Neuronal stem cell (in vitro differentiated cells): ENCODE data around the gene UBAC1.

Source experiments
- DNase-seq: peaks from one replicate; pipeline ENCODE4 v3.0.0-alpha.2; 2013; ENCODE audit warnings: low spot score
- H2AFZ ChIP-seq: one replicate; pipeline ENCODE4 v1.6.1; 2013; ENCODE audit warnings: mild to moderate bottlenecking, low read length, inconsistent platforms
- H2AK5ac ChIP-seq: 2 replicates; pipeline ENCODE4 v1.6.1; 2013; ENCODE audit warnings: low read depth, mild to moderate bottlenecking, inconsistent platforms, low read length, moderate library complexity, mixed read lengths
- H2BK120ac ChIP-seq: 2 replicates; pipeline ENCODE4 v1.6.1; 2013; ENCODE audit warnings: low read depth, mild to moderate bottlenecking, inconsistent platforms, low read length, moderate library complexity, mixed read lengths
- H2BK12ac ChIP-seq: one replicate; pipeline ENCODE4 v1.6.1; 2013; ENCODE audit warnings: low read length, inconsistent platforms
- H2BK15ac ChIP-seq: 2 replicates; pipeline ENCODE4 v1.6.1; 2013; ENCODE audit warnings: mild to moderate bottlenecking, low read length, inconsistent platforms, mixed read lengths
- H2BK5ac ChIP-seq: one replicate; pipeline ENCODE4 v1.6.1; 2013; ENCODE audit warnings: inconsistent platforms, mild to moderate bottlenecking, low read length, moderate library complexity
- H3K14ac ChIP-seq: one replicate; pipeline ENCODE4 v1.6.1; 2013; ENCODE audit warnings: low read length, inconsistent platforms
- H3K18ac ChIP-seq: 2 replicates; pipeline ENCODE4 v1.6.1; 2013; ENCODE audit warnings: low read length, inconsistent platforms
- H3K23ac ChIP-seq: 2 replicates; pipeline ENCODE4 v1.6.1; 2013; ENCODE audit warnings: low read depth, mild to moderate bottlenecking, mixed read lengths, low read length, inconsistent platforms; ENCODE audit not compliant: poor library complexity
- H3K27ac ChIP-seq: replicated peaks from 3 replicates; pipeline ENCODE4 v1.5.1; 2013; ENCODE audit warnings: low read length, inconsistent platforms
- H3K27me3 ChIP-seq, 3 experiments: 2 replicates each; pipeline ENCODE4 v1.6.1; 2013; ENCODE audit warnings: low read length in 3 of 3, mild to moderate bottlenecking in 2 of 3, inconsistent platforms in 1 of 3, low read depth in 1 of 3, mixed read lengths in 1 of 3, moderate library complexity in 1 of 3; ENCODE audit not compliant: control insufficient read depth in 3 of 3, insufficient read depth in 3 of 3
- H3K36me3 ChIP-seq, 2 donors: replicated peaks in 1 of 2; 2 replicates each; pipeline ENCODE4 v1.6.1; 2013; ENCODE audit warnings: low read length in 2 of 2; ENCODE audit not compliant: control insufficient read depth in 2 of 2, insufficient read depth in 2 of 2
- H3K4ac ChIP-seq: 2 replicates; pipeline ENCODE4 v1.6.1; 2013; ENCODE audit warnings: inconsistent platforms, mild to moderate bottlenecking, low read length, moderate library complexity
- H3K4me1 ChIP-seq, 2 donors: 1 replicate in 1 of 2; 2 replicates in 1 of 2; pipeline ENCODE4 v1.6.1; 2013; ENCODE audit warnings: low read length in 2 of 2, low read depth in 1 of 2; ENCODE audit not compliant: control insufficient read depth in 2 of 2, insufficient read depth in 1 of 2
- H3K4me2 ChIP-seq: one replicate; pipeline ENCODE4 v1.6.1; 2013; ENCODE audit warnings: mild to moderate bottlenecking, low read length, inconsistent platforms; ENCODE audit not compliant: insufficient read depth, poor library complexity, severe bottlenecking
- H3K4me3 ChIP-seq, 2 donors: 2 replicates each; pipeline ENCODE4 v1.5.1; 2013; ENCODE audit warnings: low read length in 2 of 2, mild to moderate bottlenecking in 2 of 2, inconsistent platforms in 1 of 2, moderate library complexity in 1 of 2
- H3K79me1 ChIP-seq: one replicate; pipeline ENCODE4 v1.6.1; 2013; ENCODE audit warnings: low read depth, mild to moderate bottlenecking, inconsistent platforms, low read length, moderate library complexity
- H3K9ac ChIP-seq: one replicate; pipeline ENCODE4 v1.6.1; 2013; ENCODE audit warnings: mild to moderate bottlenecking, low read depth, low read length, inconsistent platforms; ENCODE audit not compliant: poor library complexity
- H3K9me3 ChIP-seq, 2 donors: replicated peaks in 1 of 2; 2 replicates each; pipeline versions ENCODE3 to v1.6.1; 2013; ENCODE audit warnings: low read length in 2 of 2, mild to moderate bottlenecking in 2 of 2, inconsistent platforms in 1 of 2, low read depth in 1 of 2, mixed read lengths in 1 of 2, moderate library complexity in 1 of 2; ENCODE audit not compliant: control insufficient read depth in 2 of 2, insufficient read depth in 1 of 2
- H4K8ac ChIP-seq: one replicate; pipeline ENCODE4 v1.6.1; 2013; ENCODE audit warnings: low read depth, mild to moderate bottlenecking, inconsistent platforms, low read length, moderate library complexity
- H4K91ac ChIP-seq: one replicate; pipeline ENCODE4 v1.6.1; 2013; ENCODE audit warnings: low read length, low read depth, mild to moderate bottlenecking, inconsistent platforms; ENCODE audit not compliant: poor library complexity
- WGBS, 2 donors: extraction: QIAGEN DNeasy Blood & Tissue Kit; methylation state at CpG; one replicate each; pipeline ENCODE4 v1.1.7; 2013; ENCODE audit warnings: missing lambda C conversion rate in 2 of 2, mixed read lengths in 1 of 2; ENCODE audit not compliant: insufficient read length in 2 of 2, insufficient replicate concordance in 1 of 2; ENCODE audit errors: extremely low coverage in 2 of 2; 5-methylcytosine and 5-hydroxymethylcytosine counted together

UBAC1 gene

DNA sequence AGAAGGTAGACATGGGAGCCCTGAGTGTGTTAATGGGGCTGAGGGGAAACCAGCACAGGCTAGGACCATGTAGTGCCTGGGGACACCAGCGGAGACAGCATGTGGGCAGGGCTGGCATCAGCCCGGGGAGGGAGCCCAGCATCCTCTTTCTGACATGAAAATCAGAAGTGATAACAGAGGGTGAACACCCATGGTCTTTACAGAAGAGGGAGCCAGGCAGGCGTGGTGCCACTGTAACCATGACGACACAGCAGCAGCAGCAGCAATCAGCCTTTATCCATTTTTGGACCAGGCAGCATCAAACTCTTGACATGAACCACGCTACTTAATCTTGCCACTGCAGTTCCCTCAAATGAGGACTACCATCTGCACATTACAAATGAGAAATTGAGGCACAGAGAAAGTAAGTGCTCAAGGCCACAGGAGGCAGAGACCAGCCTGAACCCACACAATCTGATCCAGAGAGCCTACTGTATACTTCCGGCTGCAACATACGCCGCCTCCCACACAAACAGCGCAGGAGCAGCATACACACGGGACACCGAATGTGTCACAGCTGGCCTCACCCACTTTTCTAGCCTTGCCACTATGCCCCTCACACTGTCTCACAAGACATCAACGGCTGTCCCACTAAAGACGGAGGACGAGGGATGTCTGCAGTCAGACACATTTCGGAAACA is 77.6 kb downstream of the UBAC1 start:
- DNase-seq = no peak
- no peak overlapping the region for H2BK120ac ChIP-seq
- H3K18ac ChIP-seq = no peak overlapping the region
- peak overlapping the region; percentile 34 for H3K9ac ChIP-seq
- H3K27me3 ChIP-seq = no peaks in the 10 kb centered on the region
- no peak overlapping the region for H3K4me2 ChIP-seq
- no peak overlapping the region for H3K27ac ChIP-seq
- no peak overlapping the region for H2AFZ ChIP-seq
- no peak overlapping the region for H3K4ac ChIP-seq
- no peak overlapping the region for H4K8ac ChIP-seq
- no peak overlapping the region for H3K14ac ChIP-seq
- peaks cover 12 to 65% of the 10 kb centered on the region in 2 donors for H3K36me3 ChIP-seq
- no peak overlapping the region for H2BK15ac ChIP-seq
- no peak overlapping the region for H2AK5ac ChIP-seq
- no peak overlapping the region for H2BK5ac ChIP-seq
- H3K9me3 ChIP-seq = no peaks in the 10 kb centered on the region
- no peak overlapping the region for H2BK12ac ChIP-seq
- H4K91ac ChIP-seq = no peak overlapping the region
- WGBS, 2 donors = no CpG with 5 or more reads among the region's 15 CpGs
- H3K4me3 ChIP-seq = no peak overlapping the region
- H3K4me1 ChIP-seq = peaks cover 4 to 23% of the 10 kb centered on the region in 2 donors
- H3K23ac ChIP-seq = no peak overlapping the region
- peaks cover 40% of the 10 kb centered on the region for H3K79me1 ChIP-seq
